ENCODE results near the gene FLT3LG.

The FLT3LG gene

GRCh38 chr19:49432141-49433073 lies 41.6 kb upstream of the FLT3LG start:
- no peak overlapping the region for H2AFZ ChIP-seq (ENCODE audit: low read length, unreplicated experiment)
- peaks cover 23% of the 10 kb centered on the region for H3K27me3 ChIP-seq (ENCODE audit: insufficient read depth, low read length)
- H3K79me2 ChIP-seq (ENCODE audit: control insufficient read depth, insufficient read depth, low read length, unreplicated experiment) = no peaks in the 10 kb centered on the region
- no peaks in the 10 kb centered on the region for H3K4me1 ChIP-seq (ENCODE audit: control insufficient read depth, insufficient read depth, low read length, unreplicated experiment)
- H3K4me3 ChIP-seq (ENCODE audit: low read depth, low read length) = no peak overlapping the region
- no peak overlapping the region for H3K27ac ChIP-seq (ENCODE audit: low read depth, low read length)
- H3K36me3 ChIP-seq (ENCODE audit: insufficient read depth, low read length) = no peaks in the 10 kb centered on the region

GRCh38 chr19:49433240-49433901 lies 40.6 kb upstream of the FLT3LG start:
- Histone ChIP-seq H3K27ac (ENCODE audit: low read depth, low read length) (no peak overlapping the region), H2AFZ (ENCODE audit: low read length, unreplicated experiment) (no peak overlapping the region), H3K36me3 (ENCODE audit: insufficient read depth, low read length) (no peaks in the 10 kb centered on the region), H3K79me2 (ENCODE audit: control insufficient read depth, insufficient read depth, low read length, unreplicated experiment) (no peaks in the 10 kb centered on the region), H3K27me3 (ENCODE audit: insufficient read depth, low read length) (peaks cover 23% of the 10 kb centered on the region), H3K4me3 (ENCODE audit: low read depth, low read length) (no peak overlapping the region), H3K4me1 (ENCODE audit: control insufficient read depth, insufficient read depth, low read length, unreplicated experiment) (no peaks in the 10 kb centered on the region)

GRCh38 chr19:49434907-49435583 lies 39.0 kb upstream of the FLT3LG start:
- Histone ChIP-seq H3K36me3 (ENCODE audit: insufficient read depth, low read length) (no peaks in the 10 kb centered on the region), H3K27me3 (ENCODE audit: insufficient read depth, low read length) (peaks cover 27% of the 10 kb centered on the region)

GRCh38 chr19:49435670-49436069 lies 38.3 kb upstream of the FLT3LG start:
- no peaks in the 10 kb centered on the region for H3K36me3 ChIP-seq (ENCODE audit: insufficient read depth, low read length)
- H3K79me2 ChIP-seq (ENCODE audit: control insufficient read depth, insufficient read depth, low read length, unreplicated experiment) = no peaks in the 10 kb centered on the region
- no peak overlapping the region for H3K27ac ChIP-seq (ENCODE audit: low read depth, low read length)
- H2AFZ ChIP-seq (ENCODE audit: low read length, unreplicated experiment) = no peak overlapping the region
- H3K4me3 ChIP-seq (ENCODE audit: low read depth, low read length) = no peak overlapping the region
- H3K4me1 ChIP-seq (ENCODE audit: control insufficient read depth, insufficient read depth, low read length, unreplicated experiment) = no peaks in the 10 kb centered on the region
- peaks cover 31% of the 10 kb centered on the region for H3K27me3 ChIP-seq (ENCODE audit: insufficient read depth, low read length)

More at GRCh38 chr19:49434907-49435583, 39.0 kb upstream of the FLT3LG start:
- no peak overlapping the region for H3K4me3 ChIP-seq (ENCODE audit: low read depth, low read length)
- no peaks in the 10 kb centered on the region for H3K79me2 ChIP-seq (ENCODE audit: control insufficient read depth, insufficient read depth, low read length, unreplicated experiment)
- no peak overlapping the region for H2AFZ ChIP-seq (ENCODE audit: low read length, unreplicated experiment)
- H3K27ac ChIP-seq (ENCODE audit: low read depth, low read length) = no peak overlapping the region
- H3K4me1 ChIP-seq (ENCODE audit: control insufficient read depth, insufficient read depth, low read length, unreplicated experiment) = no peaks in the 10 kb centered on the region

GRCh38 chr19:49436381-49437017 lies 37.5 kb upstream of the FLT3LG start:
- Histone ChIP-seq H3K36me3 (ENCODE audit: insufficient read depth, low read length) (no peaks in the 10 kb centered on the region), H2AFZ (ENCODE audit: low read length, unreplicated experiment) (no peak overlapping the region), H3K4me1 (ENCODE audit: control insufficient read depth, insufficient read depth, low read length, unreplicated experiment) (no peaks in the 10 kb centered on the region), H3K27ac (ENCODE audit: low read depth, low read length) (no peak overlapping the region), H3K4me3 (ENCODE audit: low read depth, low read length) (no peak overlapping the region), H3K27me3 (ENCODE audit: insufficient read depth, low read length) (peaks cover 37% of the 10 kb centered on the region), H3K79me2 (ENCODE audit: control insufficient read depth, insufficient read depth, low read length, unreplicated experiment) (no peaks in the 10 kb centered on the region)

GRCh38 chr19:49437231-49437630 lies 36.8 kb upstream of the FLT3LG start:
- no peak overlapping the region for H3K4me3 ChIP-seq (ENCODE audit: low read depth, low read length)
- no peak overlapping the region for H2AFZ ChIP-seq (ENCODE audit: low read length, unreplicated experiment)
- H3K27me3 ChIP-seq (ENCODE audit: insufficient read depth, low read length) = peaks cover 44% of the 10 kb centered on the region
- no peak overlapping the region for H3K27ac ChIP-seq (ENCODE audit: low read depth, low read length)
- no peaks in the 10 kb centered on the region for H3K36me3 ChIP-seq (ENCODE audit: insufficient read depth, low read length)
- no peaks in the 10 kb centered on the region for H3K79me2 ChIP-seq (ENCODE audit: control insufficient read depth, insufficient read depth, low read length, unreplicated experiment)
- no peaks in the 10 kb centered on the region for H3K4me1 ChIP-seq (ENCODE audit: control insufficient read depth, insufficient read depth, low read length, unreplicated experiment)

GRCh38 chr19:49438261-49438660 lies 35.8 kb upstream of the FLT3LG start:
- H2AFZ ChIP-seq (ENCODE audit: low read length, unreplicated experiment) = no peak overlapping the region
- H3K4me1 ChIP-seq (ENCODE audit: control insufficient read depth, insufficient read depth, low read length, unreplicated experiment) = no peaks in the 10 kb centered on the region
- H3K27ac ChIP-seq (ENCODE audit: low read depth, low read length) = no peak overlapping the region
- H3K36me3 ChIP-seq (ENCODE audit: insufficient read depth, low read length) = no peaks in the 10 kb centered on the region
- H3K27me3 ChIP-seq (ENCODE audit: insufficient read depth, low read length) = peaks cover 45% of the 10 kb centered on the region
- H3K4me3 ChIP-seq (ENCODE audit: low read depth, low read length) = no peak overlapping the region
- H3K79me2 ChIP-seq (ENCODE audit: control insufficient read depth, insufficient read depth, low read length, unreplicated experiment) = no peaks in the 10 kb centered on the region

GRCh38 chr19:49439836-49440235 lies 34.2 kb upstream of the FLT3LG start:
- Histone ChIP-seq H3K27ac (ENCODE audit: low read depth, low read length) (no peak overlapping the region), H3K4me1 (ENCODE audit: control insufficient read depth, insufficient read depth, low read length, unreplicated experiment) (no peaks in the 10 kb centered on the region), H2AFZ (ENCODE audit: low read length, unreplicated experiment) (no peak overlapping the region), H3K79me2 (ENCODE audit: control insufficient read depth, insufficient read depth, low read length, unreplicated experiment) (no peaks in the 10 kb centered on the region), H3K27me3 (ENCODE audit: insufficient read depth, low read length) (peaks cover 45% of the 10 kb centered on the region), H3K4me3 (ENCODE audit: low read depth, low read length) (no peak overlapping the region), H3K36me3 (ENCODE audit: insufficient read depth, low read length) (no peaks in the 10 kb centered on the region)

GRCh38 chr19:49440439-49441209 lies 33.4 kb upstream of the FLT3LG start:
- no peak overlapping the region for H2AFZ ChIP-seq (ENCODE audit: low read length, unreplicated experiment)
- no peaks in the 10 kb centered on the region for H3K79me2 ChIP-seq (ENCODE audit: control insufficient read depth, insufficient read depth, low read length, unreplicated experiment)
- peaks cover 45% of the 10 kb centered on the region for H3K27me3 ChIP-seq (ENCODE audit: insufficient read depth, low read length)
- H3K4me1 ChIP-seq (ENCODE audit: control insufficient read depth, insufficient read depth, low read length, unreplicated experiment) = no peaks in the 10 kb centered on the region
- H3K4me3 ChIP-seq (ENCODE audit: low read depth, low read length) = no peak overlapping the region
- H3K27ac ChIP-seq (ENCODE audit: low read depth, low read length) = no peak overlapping the region
- no peaks in the 10 kb centered on the region for H3K36me3 ChIP-seq (ENCODE audit: insufficient read depth, low read length)
